Endometrial microvascular endothelial cells (primary cell): Measurements from ENCODE around the gene DPP4. TPM values are rescaled to one million over a fixed set of nuclear protein-coding genes. Genes with fewer than 3 reads are reported as not detected.
"Not testable (repeated sequence)": the region's sequence is repeated elsewhere in the genome, so short reads cannot be mapped to it uniquely, and the experiment has no call there.

Experiments
- in situ Hi-C: cut with HindIII; loops from 2 replicates; pipeline ENCODE4 v1.10.0; 2017; ENCODE audit warnings: low sequenced_read_pairs, low pct_unique_long_range_greater_than_20kb; ENCODE audit errors: inconsistent ontology term
- total RNA-seq: library from RNA; depleted of rRNA; stranded (reverse); fragments of >200 nt; gene quantifications from one replicate; pipeline ENCODE4 v1.2.3, GENCODE V29; 2015; ENCODE audit errors: inconsistent ontology term

DPP4 gene
- total RNA-seq, 1 donor from 2014 or later, result 99.1 TPM

DNA sequence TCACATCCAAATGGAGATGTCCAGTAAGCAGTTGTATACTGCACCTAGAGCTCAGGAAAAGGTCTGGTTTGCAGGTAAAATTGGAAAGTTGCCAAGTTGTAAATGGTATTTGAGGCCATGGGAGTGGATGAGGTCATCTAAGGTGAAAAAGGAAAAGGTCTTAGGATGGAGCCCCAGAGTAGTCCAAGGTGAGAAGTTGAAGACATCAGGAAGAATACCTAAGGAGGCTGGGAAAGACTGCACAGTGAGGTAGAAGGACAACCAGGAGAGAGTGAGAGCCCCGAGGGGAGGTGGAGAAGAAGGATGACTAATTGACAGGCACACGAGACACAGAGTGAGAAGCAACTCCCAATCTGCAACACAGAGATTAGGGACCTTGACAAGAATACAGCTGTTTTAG, 10.7 kb downstream of the DPP4 start:
- in situ Hi-C loops, result no loop called here

GRCh38 chr2:162062559-162062958, 11.5 kb downstream of the DPP4 start:
- in situ Hi-C loops, result no loop called here

DNA sequence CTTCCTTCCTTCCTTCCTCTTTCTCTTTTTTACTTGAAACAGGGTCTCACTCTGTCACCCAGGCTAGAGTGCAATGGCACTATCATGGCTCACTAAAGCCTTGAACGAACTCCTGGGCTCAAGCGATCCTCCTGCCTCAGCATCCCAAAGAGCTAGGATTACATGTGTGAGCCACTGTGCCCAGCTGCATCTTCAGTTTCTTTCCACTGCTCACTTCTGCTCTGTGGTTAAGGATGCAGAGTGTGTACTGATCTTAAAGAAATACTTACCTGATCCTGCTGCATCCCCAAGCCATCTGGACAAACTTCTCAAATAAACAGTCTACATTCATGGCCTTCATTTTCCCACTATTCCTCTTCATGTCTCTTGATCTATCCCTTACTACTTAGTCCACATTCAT, 13.0 kb downstream of the DPP4 start:
- in situ Hi-C loops, result no loop called here

DNA sequence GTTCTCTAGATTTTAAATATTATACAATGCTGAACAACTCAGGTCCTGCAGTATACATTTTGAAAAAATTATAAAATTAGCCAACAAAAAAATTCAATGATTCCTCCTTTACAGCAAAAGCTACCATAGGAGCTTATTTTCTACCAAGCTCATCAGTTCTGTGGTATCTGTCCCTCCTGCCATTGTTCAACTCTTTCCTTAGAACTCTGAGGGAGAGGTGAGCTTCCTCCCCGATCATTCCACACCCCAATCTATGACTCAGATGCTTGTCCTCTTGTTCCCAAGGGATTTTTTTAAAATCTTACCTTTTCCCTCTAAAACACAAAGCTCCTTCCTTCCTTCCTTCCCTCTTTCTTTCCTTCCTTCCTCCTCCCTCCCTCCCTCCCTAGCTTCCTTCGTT, 13.5 kb downstream of the DPP4 start:
- in situ Hi-C loops, result no loop called here

DNA sequence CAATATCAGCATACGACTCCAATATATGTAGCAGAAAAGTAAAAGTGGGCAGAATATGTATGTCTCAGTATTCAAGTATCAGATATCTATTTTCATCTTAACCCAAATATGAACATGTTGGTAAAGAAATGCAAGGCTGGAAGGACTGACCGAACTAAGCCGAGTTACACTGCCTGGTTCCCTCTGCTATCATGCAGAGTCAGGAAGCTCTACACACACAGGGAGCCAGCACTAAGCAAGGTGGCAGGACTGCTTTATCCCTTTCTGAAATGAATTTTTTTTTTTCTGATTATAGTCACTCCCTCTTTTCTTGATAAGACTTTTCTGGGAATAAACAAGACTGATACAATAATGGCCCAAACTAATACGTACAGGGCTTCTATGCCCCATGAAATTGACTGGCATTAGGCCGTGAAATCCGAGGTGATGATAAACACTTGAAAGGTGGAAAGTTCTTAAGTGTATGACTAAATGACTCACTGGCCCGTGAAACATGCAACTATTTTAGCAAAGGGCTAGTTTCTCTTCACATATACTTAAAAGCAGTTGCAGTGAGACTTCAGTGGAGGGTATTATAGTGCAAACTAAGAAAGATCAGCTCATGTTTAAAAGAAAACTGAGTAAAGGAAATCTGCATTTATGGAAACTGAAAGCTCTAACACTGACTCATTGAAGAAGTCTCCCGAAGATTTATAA, 14.9 kb downstream of the DPP4 start:
- in situ Hi-C loops, result no loop called here

DNA sequence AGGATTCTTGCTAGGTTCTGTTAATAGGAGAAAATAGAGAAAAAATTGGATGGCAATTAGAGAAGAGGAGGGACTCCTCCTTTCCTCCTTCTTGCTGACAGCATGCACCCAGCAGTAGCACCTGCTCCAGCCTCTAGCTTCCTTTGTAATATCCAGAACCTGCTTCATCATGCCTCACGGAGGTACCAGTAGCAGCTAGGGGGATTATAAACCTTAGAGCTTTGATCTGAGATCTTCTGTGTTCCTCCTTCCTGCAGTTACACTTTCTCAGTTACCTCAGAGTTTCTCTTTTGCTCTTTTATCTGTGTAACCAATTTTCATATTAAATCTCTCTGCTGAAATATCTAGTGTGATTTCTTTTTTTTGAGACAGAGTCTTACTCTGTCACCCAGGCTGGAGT, 16.6 kb downstream of the DPP4 start:
- in situ Hi-C loops, result no loop called here

DNA sequence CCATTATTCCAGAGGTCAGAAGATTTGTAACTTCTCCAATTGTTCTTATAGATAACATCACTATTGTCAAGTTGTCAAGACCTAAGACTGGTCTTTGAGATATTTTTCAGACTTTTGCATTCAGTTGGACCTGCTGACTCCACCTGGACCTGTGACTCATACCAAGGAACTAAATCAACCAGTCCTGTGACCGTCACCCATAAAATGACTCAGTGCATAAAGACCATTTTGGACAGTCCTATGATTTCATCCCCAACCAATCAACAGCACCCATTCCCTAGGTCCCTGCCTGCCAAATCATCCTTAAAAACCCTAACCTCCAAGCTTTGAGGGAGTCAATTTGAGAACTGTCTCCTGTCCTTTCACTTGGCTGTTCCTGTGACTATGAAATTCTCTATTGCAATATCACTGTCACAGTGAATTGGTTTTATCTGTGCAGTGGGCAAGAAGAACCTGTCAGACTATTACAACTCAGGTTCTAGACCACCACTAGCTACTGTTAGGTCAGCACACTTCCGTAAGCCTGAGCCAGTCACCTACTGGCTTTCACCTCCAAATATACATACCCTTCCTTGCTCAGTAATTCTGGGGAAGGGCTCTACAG, 17.1 kb downstream of the DPP4 start:
- in situ Hi-C loops, result no loop called here

GRCh38 chr2:162053808-162054155, 20.2 kb downstream of the DPP4 start:
- in situ Hi-C loops, result no loop called here

- in situ Hi-C loops, result no loop called here
These were observed 20.8 kb downstream of the DPP4 start for GRCh38 chr2:162053066-162053807.

GRCh38 chr2:162050513-162050961, 23.5 kb downstream of the DPP4 start:
- in situ Hi-C loops, result no loop called here

GRCh38 chr2:162049089-162049488, 24.9 kb downstream of the DPP4 start:
- in situ Hi-C loops, result not testable (repeated sequence)

DNA sequence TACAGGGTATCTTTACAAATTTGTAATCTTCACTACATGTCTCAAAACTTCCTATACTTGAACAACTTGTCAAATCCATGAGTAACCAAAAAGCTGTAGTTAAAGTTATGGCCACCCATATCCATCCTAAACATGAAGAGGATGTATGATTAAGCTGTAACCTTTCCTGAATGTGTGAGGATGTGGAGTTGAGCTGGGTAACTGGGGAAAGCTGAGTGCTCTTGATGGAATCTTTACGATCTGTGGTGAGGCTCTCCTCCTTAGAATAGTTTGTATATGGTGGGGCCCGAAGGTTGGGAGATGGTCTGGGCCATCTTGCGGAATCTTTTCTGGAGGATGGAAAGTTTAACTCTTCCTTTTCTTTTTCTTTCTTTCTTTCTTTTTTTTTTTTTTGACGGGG, 29.4 kb downstream of the DPP4 start:
- in situ Hi-C loops, result no loop called here

DNA sequence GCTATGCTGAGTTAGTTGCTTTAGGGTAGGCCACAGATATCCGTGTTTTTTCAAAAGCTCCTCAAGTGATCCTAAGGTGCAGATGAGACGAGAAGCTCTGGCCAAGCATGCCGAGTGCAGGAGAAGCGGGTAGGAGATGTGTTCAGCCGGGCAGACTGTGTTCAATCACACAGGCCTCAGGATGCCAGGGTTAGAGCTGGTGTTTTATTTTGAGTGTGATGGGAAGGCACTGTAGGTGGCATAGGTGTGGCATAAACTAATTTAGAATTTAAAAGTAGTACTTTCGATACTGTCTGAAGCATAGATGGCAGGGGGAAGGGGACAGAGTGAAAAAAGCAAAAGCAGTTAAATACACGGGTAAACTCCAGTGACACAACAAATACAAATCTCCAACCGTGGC, 30.9 kb downstream of the DPP4 start:
- in situ Hi-C loops, result no loop called here

GRCh38 chr2:162041485-162041884, 32.5 kb downstream of the DPP4 start:
- in situ Hi-C loops, result no loop called here

- in situ Hi-C loops, result no loop called here
These were observed 35.3 kb downstream of the DPP4 start for GRCh38 chr2:162038725-162039124.

DNA sequence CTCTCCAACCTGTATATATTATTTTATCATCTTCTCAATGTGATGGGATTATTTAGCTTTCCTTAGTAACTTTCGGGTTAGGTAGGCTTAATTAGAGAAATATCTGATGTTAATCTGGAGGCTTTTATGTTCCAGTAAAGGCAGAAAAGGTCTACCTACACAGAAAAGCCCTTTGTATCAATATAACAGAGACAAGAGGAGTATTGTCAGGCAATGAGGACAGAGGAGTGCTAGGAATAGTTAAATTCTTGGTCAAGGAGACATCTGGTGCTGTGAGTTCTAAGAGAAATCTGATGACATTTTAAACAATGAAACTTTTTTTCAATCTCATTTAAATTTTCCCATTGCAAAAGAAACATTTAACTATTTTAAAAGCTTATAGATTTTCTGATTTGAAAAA, 36.1 kb downstream of the DPP4 start:
- in situ Hi-C loops, result no loop called here

GRCh38 chr2:162037028-162037795, 36.8 kb downstream of the DPP4 start:
- in situ Hi-C loops, result no loop called here

DNA sequence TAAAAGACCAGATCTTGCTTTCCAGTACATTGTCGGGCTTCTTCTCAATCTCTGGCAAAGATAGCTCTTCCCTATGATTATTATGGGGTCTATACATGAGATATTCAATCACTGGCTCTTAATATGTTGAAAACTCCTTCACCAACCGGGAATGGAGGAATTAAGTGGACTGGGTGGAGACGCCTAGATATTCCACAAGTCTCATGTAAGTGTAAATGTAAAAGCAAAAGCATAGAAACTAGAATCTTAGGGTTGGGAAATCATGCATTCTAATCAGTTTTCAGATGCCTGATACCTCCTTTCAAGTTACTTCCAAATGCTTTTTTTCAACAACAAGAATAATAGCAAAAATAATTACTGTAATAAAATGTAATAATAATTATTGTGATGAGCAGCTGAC, 38.0 kb downstream of the DPP4 start:
- in situ Hi-C loops, result no loop called here

GRCh38 chr2:162030363-162031190, 43.4 kb downstream of the DPP4 start:
- in situ Hi-C loops, result no loop called here
